Measurements from ENCODE around the gene GRK5.

- TF ChIP-seq POLR2AphosphoS5 (IDR thresholded peaks at IDR 0.05; ENCODE audit: low read depth, low read length) = no peak
- no peak for TF ChIP-seq PAX5 (IDR thresholded peaks at IDR 0.05; ENCODE audit: insufficient read depth, low read length, severe bottlenecking)
Measured at GRCh38 chr10:119325131-119325530, 117.8 kb downstream of the GRK5 start.
